Kidney epithelial cell (primary cell): ENCODE measurements around the gene GPRIN2. TPM values are rescaled to one million over a fixed set of nuclear protein-coding genes. Genes with fewer than 3 reads are reported as not detected.
A peak's percentile ranks its signal among the peaks of the same experiment; 100 is the strongest.

Experiments
- DNase-seq: peaks from one replicate; pipeline ENCODE4 v3.0.0-alpha.2; 2010; ENCODE audit warnings: low read depth
- H3K27me3 ChIP-seq: 2 replicates; pipeline ENCODE4 v1.6.0; 2011; ENCODE audit warnings: low read length; ENCODE audit not compliant: control insufficient read depth, insufficient read depth
- H3K36me3 ChIP-seq: 2 replicates; pipeline ENCODE4 v1.5.1; 2011; ENCODE audit warnings: low read length; ENCODE audit not compliant: control insufficient read depth, insufficient read depth
- H3K4me3 ChIP-seq: 2 replicates; pipeline ENCODE4 v1.5.1; 2011; ENCODE audit warnings: low read depth, mild to moderate bottlenecking, control low read depth, low read length
- CTCF ChIP-seq: IDR thresholded peaks from 2 replicates; pipeline ENCODE4 v1.5.1; 2011; ENCODE audit warnings: mild to moderate bottlenecking, moderate library complexity, low read length, control low read depth, inconsistent platforms; ENCODE audit not compliant: insufficient read depth, poor library complexity, severe bottlenecking
- total RNA-seq: library from RNA; depleted of rRNA; stranded (reverse); fragments of >200 nt; gene quantifications from 2 replicates; pipeline ENCODE4 v1.2.3, GENCODE V29; 2015

GPRIN2 gene
- total RNA-seq, 1 donor from 2014 or later: 9.2 TPM

GRCh38 chr10:46547541-46548497 lies 8.6 kb downstream of the GPRIN2 start:
- no peak for DNase-seq
- Histone ChIP-seq H3K4me3 (no peak overlapping the region), H3K36me3 (no peaks in the 10 kb centered on the region), H3K27me3 (peaks cover 4% of the 10 kb centered on the region)
- TF ChIP-seq CTCF: no peak

- TF ChIP-seq CTCF: no peak
- Histone ChIP-seq H3K4me3 (no peak overlapping the region), H3K36me3 (no peaks in the 10 kb centered on the region), H3K27me3 (peaks cover 8% of the 10 kb centered on the region)
- DNase-seq: no peak
Measured at GRCh38 chr10:46546591-46547540, 9.6 kb downstream of the GPRIN2 start.

- peaks cover 9% of the 10 kb centered on the region for H3K27me3 ChIP-seq
Measured at GRCh38 chr10:46545861-46546590, 10.4 kb downstream of the GPRIN2 start.

GRCh38 chr10:46544989-46545791 lies 11.3 kb downstream of the GPRIN2 start:
- H3K4me3 ChIP-seq: no peak overlapping the region
- no peaks in the 10 kb centered on the region for H3K36me3 ChIP-seq
- peaks cover 11% of the 10 kb centered on the region for H3K27me3 ChIP-seq
- TF ChIP-seq CTCF: peak; percentile 28
- no peak for DNase-seq

More at GRCh38 chr10:46545861-46546590, 10.4 kb downstream of the GPRIN2 start:
- H3K36me3 ChIP-seq: no peaks in the 10 kb centered on the region
- H3K4me3 ChIP-seq: no peak overlapping the region
- no peak for DNase-seq
- no peak for TF ChIP-seq CTCF
